C1 segment of cervical spinal cord (tissue), 14 donors: ENCODE measurements around the gene LRRC3.

Source experiments
- DNase-seq, 14 donors: peaks; one replicate each; lab custom pipeline; 2025; lab: John Stamatoyannopoulos, UW

The LRRC3 gene

GRCh38 chr21:44438531-44439210, 16.6 kb upstream of the LRRC3 start:
- DNase-seq, result no peak

GRCh38 chr21:44439211-44439600, 16.1 kb upstream of the LRRC3 start:
- no peak for DNase-seq

DNA sequence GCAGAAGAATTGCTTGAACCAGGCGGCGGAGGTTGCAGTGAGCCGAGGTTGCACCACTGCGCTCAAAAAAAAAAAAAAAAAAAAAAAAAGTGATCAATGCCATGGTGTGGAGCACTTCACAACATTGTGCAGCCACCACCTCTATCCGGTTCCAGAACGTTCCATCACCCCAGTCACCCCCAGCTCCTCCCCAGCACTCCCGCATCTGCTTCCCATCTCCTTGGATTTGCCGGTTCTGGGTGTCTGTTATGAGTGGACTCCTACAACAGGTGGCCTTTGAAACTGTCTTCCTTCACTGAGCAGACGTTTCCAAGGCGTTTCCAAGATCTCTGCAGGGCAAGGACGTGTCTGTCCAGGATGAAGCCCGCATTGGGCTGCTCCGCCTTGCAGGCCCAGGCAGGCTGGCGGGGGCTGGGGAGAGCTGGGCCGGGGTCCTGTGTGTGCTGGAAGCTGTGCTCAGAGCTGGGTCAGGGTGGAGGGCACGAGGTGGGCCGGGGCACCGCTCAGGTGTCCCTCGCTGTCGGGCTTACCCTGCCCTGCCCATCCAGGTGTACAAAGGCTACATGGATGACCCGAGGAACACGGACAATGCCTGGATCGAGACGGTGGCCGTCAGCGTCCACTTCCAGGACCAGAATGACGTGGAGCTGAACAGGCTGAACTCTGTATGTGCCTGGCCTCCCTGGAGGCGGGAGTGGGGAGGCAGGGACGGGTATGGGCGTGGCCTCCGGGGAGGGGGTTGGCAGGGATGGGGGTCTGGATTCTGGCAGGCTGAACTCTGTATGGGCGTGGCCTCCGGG, 14.9 kb upstream of the LRRC3 start:
- DNase-seq, result no peak

- no peak for DNase-seq
Measured at GRCh38 chr21:44441041-44441400, 14.3 kb upstream of the LRRC3 start.

DNA sequence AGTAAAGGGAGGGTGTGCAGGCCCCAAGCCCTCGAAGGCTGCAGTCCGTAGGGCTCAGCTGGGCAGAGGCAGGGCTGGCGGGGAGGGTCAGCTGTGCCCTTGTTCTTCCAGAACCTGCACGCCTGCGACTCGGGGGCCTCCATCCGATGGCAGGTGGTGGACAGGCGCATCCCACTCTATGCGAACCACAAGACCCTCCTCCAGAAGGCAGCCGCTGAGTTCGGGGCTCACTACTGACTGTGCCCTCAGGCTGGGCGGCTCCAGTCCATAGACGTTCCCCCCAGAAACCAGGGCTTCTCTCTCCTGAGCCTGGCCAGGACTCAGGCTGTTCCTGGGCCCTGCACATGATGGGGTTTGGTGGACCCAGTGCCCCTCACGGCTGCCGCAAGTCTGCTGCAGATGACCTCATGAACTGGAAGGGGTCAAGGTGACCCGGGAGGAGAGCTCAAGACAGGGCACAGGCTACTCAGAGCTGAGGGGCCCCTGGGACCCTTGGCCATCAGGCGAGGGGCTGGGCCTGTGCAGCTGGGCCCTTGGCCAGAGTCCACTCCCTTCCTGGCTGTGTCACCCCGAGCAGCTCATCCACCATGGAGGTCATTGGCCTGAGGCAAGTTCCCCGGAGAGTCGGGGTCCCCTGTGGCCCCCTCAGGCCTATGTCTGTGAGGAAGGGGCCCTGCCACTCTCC, 13.6 kb upstream of the LRRC3 start:
- DNase-seq, result no peak

DNA sequence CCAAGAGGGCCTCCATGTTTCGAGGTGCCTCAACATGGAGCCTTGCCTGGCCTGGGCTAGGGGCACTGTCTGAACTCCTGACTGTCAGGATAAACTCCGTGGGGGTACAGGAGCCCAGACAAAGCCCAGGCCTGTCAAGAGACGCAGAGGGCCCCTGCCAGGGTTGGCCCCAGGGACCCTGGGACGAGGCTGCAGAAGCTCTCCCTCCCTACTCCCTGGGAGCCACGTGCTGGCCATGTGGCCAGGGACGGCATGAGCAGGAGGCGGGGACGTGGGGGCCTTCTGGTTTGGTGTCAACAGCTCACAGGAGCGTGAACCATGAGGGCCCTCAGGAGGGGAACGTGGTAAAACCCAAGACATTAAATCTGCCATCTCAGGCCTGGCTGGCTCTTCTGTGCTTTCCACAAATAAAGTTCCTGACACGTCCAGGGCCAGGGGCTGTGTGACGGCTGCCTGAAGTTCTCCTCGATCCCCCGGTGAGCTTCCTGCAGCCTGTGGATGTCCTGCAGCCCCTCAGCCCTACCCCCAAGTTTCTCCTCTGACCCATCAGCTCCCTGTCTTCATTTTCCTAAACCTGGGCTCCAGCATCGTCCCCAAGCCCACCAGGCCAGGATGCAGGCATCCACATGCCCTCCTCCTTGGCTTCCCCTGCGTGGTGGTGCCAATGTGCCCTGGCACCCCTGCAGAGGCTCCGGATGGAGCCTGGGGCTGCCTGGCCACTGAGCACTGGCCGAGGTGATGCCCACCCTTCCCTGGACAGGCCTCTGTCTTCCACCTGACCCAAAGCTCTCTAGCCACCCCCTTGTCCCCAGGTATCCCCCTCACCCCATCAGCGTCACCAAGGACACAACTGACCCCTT, 12.8 kb upstream of the LRRC3 start:
- DNase-seq, result no peak

- no peak for DNase-seq
Measured at GRCh38 chr21:44443291-44443890, 11.9 kb upstream of the LRRC3 start.

DNA sequence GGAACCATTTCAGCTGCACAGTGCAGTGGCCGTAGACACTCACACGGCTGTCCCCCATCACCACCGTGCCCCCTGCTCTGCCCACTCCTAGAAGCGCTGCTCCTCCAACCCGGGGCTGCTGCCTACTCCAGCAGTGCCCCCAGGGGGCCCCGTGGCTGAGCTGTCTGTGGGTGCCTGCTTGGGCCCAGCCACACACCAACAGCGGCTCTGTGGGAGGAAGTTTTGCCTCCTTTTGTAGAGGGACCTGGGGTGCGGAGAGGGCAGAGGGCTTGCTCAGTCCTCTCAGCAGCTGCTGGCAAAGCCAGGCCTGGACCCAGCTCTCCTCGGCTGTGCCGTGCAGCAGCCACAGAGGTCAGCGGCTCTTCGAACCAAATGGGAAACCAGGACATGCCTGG, 11.4 kb upstream of the LRRC3 start:
- DNase-seq, result no peak

- no peak for DNase-seq
Measured at GRCh38 chr21:44444286-44444931, 10.9 kb upstream of the LRRC3 start.

GRCh38 chr21:44445145-44445812, 10.0 kb upstream of the LRRC3 start:
- DNase-seq, result no peak

- DNase-seq, result no peak
Measured at GRCh38 chr21:44448651-44449131, 6.6 kb upstream of the LRRC3 start.

- no peak for DNase-seq
Measured at GRCh38 chr21:44449473-44450363, 5.6 kb upstream of the LRRC3 start.

- DNase-seq, result no peak
Measured at GRCh38 chr21:44450402-44450801, 4.9 kb upstream of the LRRC3 start.

DNA sequence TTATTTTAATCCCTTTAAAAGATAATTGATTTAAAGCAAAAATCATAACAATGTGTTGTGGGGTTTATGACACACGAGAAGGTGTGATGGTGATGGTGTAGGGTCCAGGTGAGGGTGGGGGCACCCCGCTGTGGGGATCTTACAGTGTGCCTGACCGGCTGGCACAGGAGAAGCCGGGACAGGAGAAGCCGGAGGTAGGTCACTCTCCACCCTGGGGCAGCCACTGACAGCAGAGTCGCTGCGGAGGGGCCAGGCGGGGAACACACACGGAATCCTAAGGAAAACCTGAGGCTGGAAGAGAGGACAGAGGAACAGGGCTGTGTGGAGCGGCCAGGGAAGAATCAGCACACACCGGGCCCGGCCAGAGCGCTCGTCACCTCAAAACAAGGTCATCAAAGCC, 4.3 kb upstream of the LRRC3 start:
- DNase-seq, result no peak

- DNase-seq, result no peak
Measured at GRCh38 chr21:44453120-44453519, 2.2 kb upstream of the LRRC3 start.

GRCh38 chr21:44454058-44454457, 1.3 kb upstream of the LRRC3 start:
- no peak for DNase-seq

- no peak for DNase-seq
Measured at GRCh38 chr21:44455524-44456213, 359 bp downstream of the LRRC3 start.

DNA sequence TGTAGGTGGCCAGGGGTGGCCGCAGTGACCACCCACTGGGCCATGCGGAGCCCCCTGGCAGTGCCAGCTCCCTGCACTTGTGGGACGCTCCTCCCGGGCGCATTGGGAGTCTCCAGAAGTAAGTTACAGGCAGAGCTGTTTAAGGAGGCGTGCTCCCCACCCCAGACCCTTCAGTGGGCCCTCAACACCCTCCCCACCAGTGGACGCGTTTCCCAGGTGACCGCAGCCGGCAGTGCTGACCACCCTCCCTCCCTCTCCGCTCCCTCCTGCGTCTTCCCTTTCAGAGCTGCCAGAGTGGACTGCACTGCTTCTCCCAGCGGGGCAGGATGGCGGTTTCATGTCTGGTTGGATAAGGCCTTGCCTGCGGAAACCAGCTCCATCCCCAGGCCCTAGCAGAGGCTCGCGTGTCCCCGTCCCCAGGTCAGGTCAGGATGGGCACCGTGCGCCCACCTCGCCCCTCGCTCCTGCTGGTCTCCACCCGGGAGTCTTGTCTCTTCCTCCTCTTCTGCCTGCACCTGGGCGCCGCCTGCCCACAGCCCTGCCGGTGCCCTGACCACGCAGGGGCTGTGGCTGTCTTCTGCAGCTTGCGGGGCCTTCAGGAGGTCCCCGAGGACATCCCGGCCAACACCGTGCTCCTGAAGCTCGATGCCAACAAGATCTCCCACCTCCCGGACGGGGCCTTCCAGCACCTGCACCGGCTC, 1.1 kb downstream of the LRRC3 start:
- DNase-seq, result no peak
